RKO (cell line): ENCODE results near the gene MDH1B.
"Not testable (repeated sequence)": the region's sequence is repeated elsewhere in the genome, so short reads cannot be mapped to it uniquely, and the experiment has no call there.

Source experiments
- DNase-seq: peaks from one replicate; pipeline ENCODE4 v3.0.0-alpha.2; 2016; ENCODE audit warnings: low spot score

The MDH1B gene

DNA sequence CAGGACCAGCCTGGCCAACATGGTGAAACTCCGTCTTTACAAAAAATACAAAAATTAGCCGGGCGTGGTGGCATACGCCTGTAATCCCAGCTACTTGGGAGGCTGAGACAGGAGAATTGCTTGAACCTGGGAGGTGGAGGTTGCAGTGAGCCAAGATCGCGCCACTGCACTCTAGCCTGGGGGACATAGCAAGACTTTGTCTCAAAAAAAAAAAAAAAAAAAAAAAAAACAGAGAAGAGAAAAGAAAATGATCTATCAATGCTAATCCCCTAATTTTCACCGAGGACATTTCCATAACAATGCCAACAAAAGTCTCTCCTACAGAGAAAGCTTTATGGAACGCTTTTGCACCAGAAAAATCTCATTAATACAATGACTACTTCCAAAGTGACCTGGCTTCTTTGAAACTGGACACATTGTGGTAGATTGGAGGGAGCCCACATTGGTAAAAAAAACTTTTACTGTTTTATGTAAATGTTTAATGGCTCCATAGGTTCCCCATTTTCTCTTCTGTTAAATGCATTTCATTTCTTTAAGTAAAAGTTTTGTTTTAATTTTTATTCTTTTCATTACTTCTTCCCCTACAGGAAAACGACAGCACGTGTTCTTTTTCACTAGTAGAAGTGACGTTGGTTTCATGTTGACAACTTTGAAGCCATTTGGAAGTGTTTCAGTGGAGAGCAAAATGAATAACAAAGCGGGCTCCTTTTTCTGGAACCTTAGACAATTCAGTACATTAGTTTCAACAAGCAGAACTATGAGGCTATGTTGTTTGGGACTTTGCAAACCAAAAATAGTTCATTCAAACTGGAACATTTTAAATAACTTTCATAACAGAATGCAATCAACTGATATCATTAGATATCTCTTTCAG is 1.2 kb upstream of the MDH1B start:
- peak; percentile 13 for DNase-seq

DNA sequence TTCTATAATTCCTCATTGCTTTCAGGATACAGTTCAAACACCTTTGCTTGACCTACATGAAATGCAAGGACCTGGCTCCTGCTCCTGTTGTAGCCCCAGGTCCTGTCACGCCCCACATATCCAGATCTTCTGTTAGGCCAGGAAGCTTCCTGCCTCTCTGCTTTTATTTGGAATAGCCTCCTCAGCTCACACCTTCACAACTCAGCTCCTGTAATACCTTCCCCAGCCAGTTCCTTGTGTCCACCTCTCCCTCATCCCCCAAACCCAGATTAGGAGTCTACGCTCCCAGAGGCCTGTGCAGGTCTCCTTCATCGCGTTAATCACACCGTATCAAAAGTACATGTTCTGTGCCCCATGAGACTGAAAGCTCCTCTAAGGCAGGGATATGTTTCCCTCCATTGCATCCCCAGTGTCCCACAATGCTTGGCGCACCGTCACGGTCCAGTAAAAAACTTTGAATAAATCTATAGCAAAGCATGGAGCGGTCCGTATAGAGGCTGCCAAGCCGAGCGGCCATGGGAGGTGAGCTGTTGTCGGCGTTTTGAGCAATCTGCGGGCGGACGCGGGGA is 371 bp downstream of the MDH1B start:
- peak; percentile 26 for DNase-seq

DNA sequence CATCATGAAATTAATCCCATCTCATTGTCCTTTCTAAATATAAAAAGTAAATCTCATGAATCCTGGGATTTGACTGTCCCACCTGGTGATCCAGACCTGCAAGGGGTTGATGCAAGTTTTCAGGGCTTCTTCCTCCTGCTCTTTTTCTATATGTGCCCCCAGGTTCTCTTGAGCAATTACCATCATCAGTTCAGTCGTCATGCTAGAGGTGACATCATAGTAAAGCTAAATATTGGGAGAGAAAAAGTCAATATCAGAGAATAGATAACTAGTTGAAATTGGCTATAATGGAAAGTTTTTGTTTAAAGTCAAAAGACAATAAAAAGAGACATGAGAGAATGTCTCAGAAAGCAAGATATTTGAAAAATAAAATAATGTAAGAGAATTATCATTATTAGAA is 8.3 kb downstream of the MDH1B start:
- DNase-seq: no peak

DNA sequence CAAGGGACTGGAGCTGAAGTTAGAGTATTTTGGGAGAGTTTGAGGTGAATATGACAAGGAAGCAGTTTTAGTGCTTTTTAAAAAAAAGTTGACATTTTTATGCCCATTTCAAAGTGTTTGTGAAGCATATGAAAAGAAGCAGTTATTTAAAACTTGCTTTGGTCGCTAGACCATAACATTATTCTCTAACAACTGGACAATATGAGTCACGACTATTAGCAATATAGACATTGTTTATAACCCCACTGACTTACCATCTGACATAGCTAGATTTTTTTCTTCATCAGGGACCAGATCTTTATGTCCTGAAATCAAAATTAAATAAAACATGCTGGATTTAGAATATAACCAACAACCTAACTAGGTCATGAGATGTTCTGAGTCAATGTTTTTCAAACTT is 24.3 kb downstream of the MDH1B start:
- no peak for DNase-seq

DNA sequence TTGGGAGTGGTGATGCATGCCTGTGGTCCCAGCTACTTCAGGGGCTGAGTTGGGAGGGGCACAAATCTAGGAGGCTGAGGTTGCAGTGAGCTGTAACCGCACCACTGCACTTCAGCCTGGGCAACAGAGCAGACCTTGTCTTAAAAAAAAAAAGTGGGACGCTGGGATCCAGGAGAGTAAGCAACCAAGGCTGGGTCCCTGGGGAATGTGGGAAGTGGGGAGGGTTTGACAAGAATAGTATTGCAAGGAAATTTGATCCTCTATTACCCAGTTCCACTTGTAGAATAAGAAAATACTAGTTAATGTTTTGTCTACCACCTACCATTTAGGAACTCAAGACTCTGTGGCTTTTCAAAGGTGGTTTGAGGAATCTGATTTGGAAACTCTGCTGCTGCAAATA is 25.9 kb downstream of the MDH1B start:
- DNase-seq: no peak

DNA sequence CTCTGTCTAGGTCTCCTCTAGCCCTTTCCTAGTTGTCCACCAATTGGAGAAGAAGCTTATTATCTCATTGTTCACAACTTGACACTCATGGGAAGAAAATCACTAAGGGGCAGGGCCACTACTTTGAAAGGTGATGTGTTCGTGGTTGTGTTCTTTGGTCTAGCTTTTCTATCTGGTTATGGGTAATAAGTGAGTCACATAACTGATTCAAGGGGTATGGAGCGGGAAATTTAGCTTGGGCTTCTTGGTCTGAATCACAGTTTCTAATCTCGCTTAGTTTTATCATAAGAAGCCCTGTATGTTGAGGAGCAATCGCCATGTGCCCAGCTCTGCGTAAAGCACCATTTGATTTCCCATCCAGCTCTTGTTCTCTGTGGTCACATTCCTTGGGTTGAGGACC is 28.2 kb downstream of the MDH1B start:
- peak; percentile 11 for DNase-seq

DNA sequence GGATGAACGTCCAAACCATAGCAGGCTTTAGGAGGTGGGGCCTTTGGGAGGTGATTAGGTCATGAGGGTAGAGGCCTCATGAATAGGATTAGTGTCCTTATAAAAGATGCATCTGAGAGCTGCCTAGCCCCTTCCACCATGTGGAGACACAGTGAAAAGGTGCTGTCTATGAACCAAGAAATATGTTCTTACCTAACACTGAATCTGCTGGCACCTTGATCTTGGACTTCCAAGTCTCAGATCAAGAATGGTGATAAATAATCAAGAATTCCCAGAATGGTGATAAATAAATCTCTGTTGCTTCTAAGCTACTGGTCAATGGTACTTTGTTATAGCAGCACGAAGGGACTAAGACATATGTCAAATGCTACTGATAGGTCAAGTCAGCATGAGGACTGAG is 31.8 kb downstream of the MDH1B start:
- no peak for DNase-seq

DNA sequence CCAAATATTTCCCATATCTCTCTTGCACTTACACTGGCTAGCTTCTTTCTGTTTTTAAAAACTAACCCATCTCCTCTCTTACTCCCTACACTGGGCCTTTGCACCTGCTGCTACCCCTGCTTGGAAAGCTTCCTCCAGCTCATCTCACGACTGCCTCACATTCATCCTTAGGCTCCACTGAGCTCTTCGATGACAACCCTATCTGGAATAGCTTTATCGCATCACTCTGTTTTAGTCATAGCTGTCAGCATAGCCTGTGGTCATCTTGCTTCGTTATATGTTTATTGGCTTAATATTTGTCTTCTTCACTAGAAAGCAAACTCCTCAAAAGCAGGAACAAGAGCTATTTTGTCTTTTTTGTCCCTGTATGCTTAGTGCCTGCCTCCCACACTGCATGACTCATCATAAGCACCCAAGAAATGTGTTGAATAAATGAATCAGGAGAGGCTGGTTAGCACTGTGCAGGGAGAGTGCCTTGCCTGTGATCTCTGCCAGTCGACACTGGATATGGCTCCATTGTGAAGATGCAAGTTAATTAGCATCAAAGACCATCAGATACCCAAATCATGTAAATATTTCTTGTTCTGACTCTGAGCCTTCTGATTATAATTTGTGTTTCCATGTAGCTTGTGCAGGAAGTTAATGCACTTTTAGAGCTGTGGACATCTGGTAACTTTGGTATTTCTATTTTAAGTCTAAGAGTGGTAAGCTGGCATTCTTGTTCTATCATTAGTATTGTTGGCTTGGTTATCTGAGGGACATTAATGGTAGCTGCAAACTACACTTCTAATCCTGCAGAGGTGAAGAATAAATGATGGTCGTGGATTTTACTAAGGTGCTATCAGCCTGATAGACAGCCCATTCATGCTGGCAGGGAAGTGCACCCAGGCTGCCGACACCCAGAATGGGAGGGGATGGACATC is 36.6 kb downstream of the MDH1B start:
- DNase-seq: peak; percentile 51

DNA sequence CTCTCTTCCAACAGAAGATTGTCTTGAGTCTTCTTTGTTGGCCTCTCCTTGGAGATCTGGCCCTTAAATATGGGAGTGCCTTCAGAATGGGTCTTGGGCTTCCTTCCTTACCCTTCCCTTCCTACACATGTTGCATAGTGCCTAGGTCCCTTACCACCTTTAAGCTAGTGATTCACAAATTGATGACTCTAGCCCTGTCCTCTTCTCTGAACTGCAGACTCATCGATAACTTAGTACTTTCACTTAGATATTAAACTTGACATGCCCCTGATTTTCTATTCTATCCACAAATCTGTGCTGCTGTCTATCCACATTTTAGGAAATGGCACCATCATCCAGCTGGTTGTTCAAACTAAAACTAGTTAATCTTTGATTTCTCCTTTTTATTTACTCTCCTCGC is 37.8 kb downstream of the MDH1B start:
- DNase-seq: no peak

DNA sequence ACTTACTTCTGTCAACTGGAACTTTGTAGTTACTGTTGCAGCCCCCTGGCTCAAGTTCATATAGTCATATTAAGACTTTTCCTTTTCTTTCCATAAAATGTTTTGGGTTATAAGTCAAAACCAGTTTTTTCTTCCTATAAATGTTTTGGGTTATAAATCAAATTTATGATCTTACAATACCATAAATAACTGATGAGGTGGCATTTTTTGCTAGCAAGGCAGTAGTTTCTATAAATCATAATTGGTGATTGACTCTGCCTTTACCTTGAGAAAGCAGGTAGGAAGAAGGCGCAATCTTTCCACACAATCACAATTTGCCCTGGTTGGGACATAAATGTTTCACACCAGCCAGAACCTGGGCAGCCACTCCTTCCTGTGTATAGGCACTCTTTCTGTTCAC is 41.8 kb downstream of the MDH1B start:
- DNase-seq: no peak

DNA sequence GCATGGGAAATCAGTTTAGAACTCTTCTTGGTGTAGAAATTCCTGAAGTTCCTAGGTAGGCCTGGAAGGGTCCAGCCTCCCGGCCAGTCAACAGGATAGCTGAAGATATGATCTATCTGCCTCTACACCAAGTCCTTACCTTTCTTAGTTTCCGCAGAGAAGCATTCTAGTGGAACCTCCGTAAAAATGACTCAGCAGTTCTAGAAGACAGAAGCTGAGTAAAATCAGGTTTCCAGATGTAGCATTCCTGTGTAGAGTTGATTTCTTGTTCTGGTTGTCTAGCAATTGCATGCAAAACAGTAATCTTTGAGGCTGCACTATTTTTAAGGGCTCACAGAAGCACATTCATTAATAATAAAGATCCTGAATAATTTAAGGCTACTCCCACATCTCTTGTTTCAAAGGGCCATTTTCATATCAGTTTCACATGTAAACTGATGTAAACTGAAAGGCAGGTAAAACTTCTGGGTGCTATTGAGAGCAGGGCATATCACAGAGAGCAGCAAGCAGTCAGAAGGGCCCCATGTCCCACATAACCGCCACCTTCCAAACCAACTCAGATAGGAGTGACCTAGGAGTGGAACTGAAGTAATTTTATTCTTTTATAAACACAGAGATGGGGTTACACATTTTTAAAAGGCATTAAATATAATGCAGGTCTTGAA is 43.7 kb downstream of the MDH1B start:
- no peak for DNase-seq

DNA sequence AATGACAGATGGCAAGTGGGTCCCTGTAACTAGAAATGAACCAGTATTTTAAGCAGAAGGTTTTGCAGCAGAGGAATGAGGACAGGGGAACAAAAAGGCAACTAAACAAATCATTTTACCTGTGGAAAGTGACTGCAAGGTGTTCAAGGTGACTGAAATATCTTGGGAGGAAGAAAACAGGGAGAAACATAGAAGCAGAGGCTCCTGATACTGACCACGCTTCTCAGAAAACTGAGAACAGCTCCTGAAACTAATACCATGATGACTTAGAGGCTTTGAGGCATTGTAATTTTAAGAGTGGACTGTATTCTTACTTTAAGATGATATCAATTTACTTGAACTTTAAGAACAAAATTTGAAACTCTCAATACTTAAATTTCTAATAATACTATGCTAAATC is 46.8 kb downstream of the MDH1B start, which contains the start of gene DYTN:
TSS of gene DYTN (minus strand) at position 101 of the 400 bp plus-strand sequence. CDS start 117 bp downstream, outside the sequence.
- DNase-seq: no peak

DNA sequence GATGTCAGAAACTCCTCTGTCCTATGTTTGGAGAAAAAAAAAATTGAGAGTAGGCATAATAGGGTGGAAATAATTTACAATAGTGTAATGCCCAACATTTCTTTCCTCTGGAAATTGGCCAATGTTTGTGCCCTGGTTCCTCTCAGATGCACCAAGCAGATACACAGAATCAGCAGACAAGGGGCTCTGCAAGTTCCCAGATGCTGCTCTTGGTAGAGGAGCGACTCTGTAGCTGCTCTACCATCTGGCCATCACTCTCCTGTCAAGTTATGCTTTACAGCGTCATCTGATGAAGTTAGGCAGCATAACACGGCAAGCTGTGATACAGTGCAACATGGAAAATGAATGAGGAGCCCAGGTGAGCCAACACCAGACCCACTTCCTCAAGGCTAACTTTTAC is 48.5 kb downstream of the MDH1B start:
- DNase-seq: no peak

DNA sequence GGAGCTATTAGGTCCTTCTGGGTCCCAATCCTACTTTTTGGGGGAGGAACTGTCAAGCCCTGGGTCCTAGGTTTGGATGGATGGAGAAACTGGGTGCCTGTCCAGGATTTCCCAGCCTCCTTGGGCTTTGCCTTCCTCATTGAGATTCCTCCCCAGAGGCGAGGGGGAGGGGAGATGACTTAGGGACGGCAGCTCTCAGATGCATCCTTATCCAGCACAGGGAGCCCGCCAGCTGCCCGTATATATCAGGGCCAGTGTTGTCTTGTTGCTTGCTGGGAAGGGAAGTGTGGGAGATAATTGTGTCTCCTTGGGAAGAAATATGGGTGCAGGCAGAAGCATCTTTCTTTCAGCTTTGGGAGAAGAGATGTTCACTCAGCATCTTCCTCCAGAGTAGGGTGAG is 49.9 kb downstream of the MDH1B start:
- not testable (repeated sequence) for DNase-seq

DNA sequence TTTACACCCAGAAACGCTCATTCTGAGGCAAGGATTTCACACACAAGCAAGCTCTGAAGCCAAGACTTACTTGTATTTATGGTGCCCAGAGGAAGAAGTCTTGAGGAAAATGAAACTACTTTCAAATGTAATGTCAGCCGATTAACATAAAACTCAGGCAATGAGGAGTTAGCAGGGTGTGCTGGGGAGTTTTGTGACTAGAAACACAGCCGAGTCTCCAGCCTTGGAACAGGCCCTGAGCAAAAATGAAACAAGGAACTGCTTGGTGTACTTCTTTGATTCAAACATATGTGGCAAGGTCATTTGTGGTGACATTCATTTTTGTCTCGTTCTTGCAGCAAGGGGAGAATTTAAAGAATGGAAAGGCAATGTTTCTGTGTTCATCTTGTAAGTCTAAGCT is 51.4 kb downstream of the MDH1B start:
- DNase-seq: no peak

DNA sequence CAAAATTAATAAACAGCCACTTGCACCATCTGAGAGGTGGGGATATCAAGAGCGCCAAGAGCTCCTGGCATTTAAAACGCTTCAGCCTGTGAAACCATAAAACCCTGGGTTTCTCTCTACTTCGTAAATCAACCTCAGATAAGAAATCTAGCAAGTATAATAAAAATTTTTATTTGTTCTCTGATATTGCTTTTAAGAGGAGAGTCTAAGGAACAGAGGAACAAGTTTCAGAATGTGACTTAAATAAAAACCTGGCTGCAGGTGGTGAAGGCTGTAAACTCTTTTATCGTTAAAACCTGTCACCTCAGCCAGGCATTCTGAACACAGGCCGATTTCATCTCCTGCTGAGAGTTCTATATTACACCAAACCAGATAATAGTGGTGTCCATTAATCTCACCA is 56.8 kb downstream of the MDH1B start:
- DNase-seq: no peak

DNA sequence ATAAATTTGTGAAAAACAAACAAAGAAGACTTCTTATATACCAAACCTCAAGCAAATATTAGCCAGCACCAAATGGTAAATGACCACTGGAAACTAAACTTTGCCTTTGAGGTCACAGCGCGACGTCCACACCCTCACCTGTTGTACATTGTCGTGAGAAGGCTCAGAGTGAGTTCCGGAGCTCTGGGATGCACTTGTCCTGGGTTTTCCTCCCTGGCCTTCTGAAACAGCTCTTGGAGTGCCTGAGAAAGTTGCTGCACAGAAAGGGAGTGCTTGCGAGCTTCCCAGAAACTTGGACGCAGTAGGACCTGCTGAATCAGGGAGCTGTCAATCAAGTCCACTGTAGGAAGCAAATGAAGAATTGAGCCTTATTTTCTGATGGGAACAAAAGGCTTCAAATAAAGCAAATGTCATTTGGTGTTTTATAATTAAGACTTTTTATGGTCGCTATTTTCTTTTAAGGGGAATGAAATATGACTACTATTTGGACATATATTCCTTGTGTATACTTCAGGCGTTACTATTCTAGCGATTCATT is 57.9 kb downstream of the MDH1B start:
- no peak for DNase-seq

DNA sequence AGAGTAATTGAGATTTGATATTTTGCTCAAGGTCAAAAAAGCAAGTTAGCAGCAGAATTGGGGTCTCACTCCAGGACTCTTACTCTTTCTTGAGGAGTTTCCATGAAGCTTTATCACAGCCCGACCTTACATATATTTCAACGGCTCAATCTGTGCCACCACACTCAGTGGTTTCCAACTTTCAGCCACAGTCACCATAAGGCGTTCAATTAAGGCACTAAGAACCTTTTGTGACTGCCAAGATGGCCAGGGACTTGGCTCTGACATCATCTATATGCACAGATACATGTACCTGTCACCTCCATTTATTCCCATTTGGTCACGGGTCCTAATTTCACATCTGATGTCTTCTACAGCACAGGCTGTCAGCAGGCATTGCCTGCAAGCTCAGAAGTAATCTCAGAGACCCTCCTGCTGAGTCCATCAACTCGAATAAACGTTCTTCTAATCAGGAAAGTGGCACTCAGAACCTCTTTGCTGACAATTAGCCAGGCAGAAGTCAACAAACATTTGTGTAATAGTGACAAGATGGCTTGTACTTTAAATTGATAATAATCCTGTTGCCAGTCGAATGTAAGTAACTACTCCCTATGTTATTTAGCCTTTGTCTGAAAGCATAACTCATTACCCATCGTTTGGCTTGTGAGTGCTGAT is 63.0 kb downstream of the MDH1B start:
- DNase-seq: no peak

DNA sequence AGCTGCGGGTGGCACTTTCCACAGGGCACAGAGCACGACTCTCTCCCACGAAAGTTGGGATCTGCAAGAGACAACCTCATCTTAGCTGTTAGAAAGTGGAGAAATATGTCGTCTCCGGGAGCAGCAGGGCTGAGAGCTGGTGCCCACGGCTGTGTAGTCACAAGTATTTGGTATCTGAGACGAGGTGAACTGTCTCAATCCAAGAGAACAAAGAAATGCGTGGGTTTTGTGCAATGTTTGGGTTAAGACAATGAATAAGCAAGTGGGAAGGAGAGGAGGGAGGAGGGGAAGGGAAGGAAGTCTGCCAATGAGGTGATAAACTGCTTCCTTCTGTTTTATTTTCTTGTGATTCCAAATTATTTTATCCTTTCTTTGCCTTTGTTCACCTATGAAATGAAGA is 65.0 kb downstream of the MDH1B start:
- no peak for DNase-seq

DNA sequence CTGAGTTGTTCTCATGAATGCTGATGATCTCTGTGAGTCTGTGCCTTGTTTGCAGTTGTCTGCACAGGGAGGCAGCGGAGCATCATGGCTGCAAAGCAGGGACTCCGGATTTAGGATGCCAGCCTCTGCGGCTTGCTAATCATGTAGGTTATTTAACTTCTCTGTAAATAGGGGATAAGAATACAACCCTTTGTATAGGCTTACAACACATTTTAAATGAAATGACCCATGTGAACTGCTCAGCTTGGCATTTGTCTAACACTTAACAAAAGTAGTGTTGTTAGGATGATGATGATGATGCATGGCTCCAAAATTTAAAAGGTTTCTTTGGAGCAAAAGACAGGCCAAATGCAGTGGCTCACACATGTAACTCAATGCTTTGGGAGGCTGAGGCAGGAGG is 66.3 kb downstream of the MDH1B start:
- DNase-seq: no peak

DNA sequence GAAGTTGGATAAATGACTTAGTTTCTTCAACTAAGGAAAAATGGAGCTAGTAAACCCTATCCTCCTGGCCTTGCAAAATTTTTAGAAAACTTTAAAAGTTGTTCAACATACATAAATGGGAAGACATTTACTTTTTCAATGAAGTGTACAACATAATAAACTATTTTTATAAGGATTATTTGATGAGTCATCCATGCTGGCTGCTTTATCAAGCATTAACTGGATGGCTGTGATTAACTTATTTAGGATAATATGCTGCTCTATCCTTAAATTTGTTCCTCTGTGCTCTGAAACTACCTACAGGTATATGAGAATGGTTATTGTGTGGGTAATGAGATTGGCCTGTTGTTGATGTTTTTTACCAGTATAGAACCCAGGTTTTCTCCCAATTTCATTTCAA is 68.2 kb downstream of the MDH1B start:
- no peak for DNase-seq
